K562 (cell line): ENCODE data around the gene GCN1. TPM values are rescaled to one million over a fixed set of nuclear protein-coding genes. Genes with fewer than 3 reads are reported as not detected.
A peak's percentile ranks its signal among the peaks of the same experiment; 100 is the strongest.

ENCODE experiments used
- CBX1 ChIP-seq: sonication (generic); IDR thresholded peaks from 2 replicates; pipeline ENCODE4 v1.6.1; 2016; ENCODE audit warnings: antibody characterized with exemption, low read depth, mild to moderate bottlenecking
- CBX8 ChIP-seq: fragments of 200-600 bp; sonication (generic); IDR thresholded peaks from 2 replicates; pipeline ENCODE4 v1.6.1; 2012; ENCODE audit warnings: borderline replicate concordance, mixed run types, low read depth, mild to moderate bottlenecking, moderate library complexity, mixed read lengths, low read length, control low read depth, inconsistent platforms; ENCODE audit not compliant: poor library complexity, severe bottlenecking; ENCODE audit errors: extremely low read depth
- DLX4 ChIP-seq: fragments of 250-450 bp; sonication (Bioruptor Pico); IDR thresholded peaks from 2 replicates; pipeline ENCODE4 v1.6.1; 2021; ENCODE audit warnings: mild to moderate bottlenecking
- EP300 ChIP-seq: IDR thresholded peaks from 2 replicates; pipeline ENCODE4 v1.6.1; 2012; ENCODE audit warnings: low read length, improper control_type of control experiment
- FOSL1 ChIP-seq: fragments of 200-800 bp; sonication (Bioruptor generic); conservative IDR thresholded peaks from 2 replicates; pipeline ENCODE4 v1.6.1; 2016; ENCODE audit warnings: missing genetic modification characterization, missing compliant biosample characterization
- HDAC1 ChIP-seq, 2 experiments: fragments of 450-650 bp; IDR thresholded peaks; 2 replicates each; pipeline ENCODE4 v1.6.1; 2016 to 2017; ENCODE audit warnings: inconsistent platforms in 1 of 2, mild to moderate bottlenecking in 1 of 2, moderate library complexity in 1 of 2
- KLF10 ChIP-seq: fragments of 250-450 bp; sonication (Bioruptor Pico); IDR thresholded peaks from 2 replicates; pipeline ENCODE4 v1.6.1; 2021; ENCODE audit warnings: matching md5 sums
- MNT ChIP-seq, 2 experiments: fragments of 450-650 bp; conservative IDR thresholded peaks; 2 replicates each; pipeline ENCODE4 v1.6.1; 2017; ENCODE audit warnings: mild to moderate bottlenecking in 2 of 2, moderate library complexity in 2 of 2
- RBM39 ChIP-seq: fragments of 200-400 bp; formaldehyde crosslinking; optimal IDR thresholded peaks from 2 replicates; pipeline ENCODE3; 2018; ENCODE audit warnings: low read depth, low read length
- SMARCE1 ChIP-seq: fragments of 450-650 bp; IDR thresholded peaks from 2 replicates; pipeline ENCODE4 v1.7.1; 2016; ENCODE audit warnings: mild to moderate bottlenecking
- SOX6 ChIP-seq: fragments of 450-650 bp; IDR thresholded peaks from 2 replicates; pipeline ENCODE4 v1.6.1; 2014; ENCODE audit warnings: mild to moderate bottlenecking
- THRAP3 ChIP-seq: fragments of 450-650 bp; IDR thresholded peaks from 2 replicates; pipeline ENCODE4 v1.6.1; 2016; ENCODE audit warnings: mild to moderate bottlenecking, inconsistent platforms, borderline replicate concordance
- TRIM25 ChIP-seq: fragments of 450-650 bp; IDR thresholded peaks from 2 replicates; pipeline ENCODE4 v1.7.0; 2016; ENCODE audit warnings: borderline replicate concordance
- TSC22D4 ChIP-seq: fragments of 450-650 bp; IDR thresholded peaks from 2 replicates; pipeline ENCODE4 v1.6.1; 2016; ENCODE audit warnings: missing genetic modification characterization, missing biosample characterization, control low read depth
- U2AF1 ChIP-seq: fragments of 200-400 bp; formaldehyde crosslinking; optimal IDR thresholded peaks from 2 replicates; pipeline ENCODE3; 2017; ENCODE audit warnings: mild to moderate bottlenecking, low read depth, low read length, moderate library complexity
- ZKSCAN1 ChIP-seq: fragments of 150-350 bp; IDR thresholded peaks from 2 replicates; pipeline ENCODE4 v1.6.1; 2016; ENCODE audit warnings: low read depth, low read length
- ZNF277 ChIP-seq: fragments of 250-450 bp; sonication (Bioruptor Pico); IDR thresholded peaks from 2 replicates; pipeline ENCODE4 v1.8.0; 2022; ENCODE audit warnings: inconsistent platforms, mild to moderate bottlenecking, moderate library complexity, borderline replicate concordance
- ZNF518B ChIP-seq: fragments of 250-450 bp; sonication (Bioruptor Pico); IDR thresholded peaks from 2 replicates; pipeline ENCODE4 v1.5.0; 2021; ENCODE audit warnings: mild to moderate bottlenecking, moderate library complexity
- polyA plus RNA-seq, 8 experiments: library from polyadenylated mRNA; depleted of rRNA in 4 of 8; stranded (reverse) in 5 of 8; unstranded in 3 of 8; fragments of >200 nt; fragmentation: Nextera tagmentation in 2 of 8; fragmentation: Illumina TruSeq in 1 of 8; extraction: Ambion mirVana in 2 of 8; extraction: Trizol in 1 of 8; gene quantifications; 2 replicates each; pipeline versions ENCODE4 v1.2.1 to v1.2.3, GENCODE V29; 2011 to 2014; ENCODE audit warnings: inconsistent platforms in 1 of 8, missing spikeins in 1 of 8
- total RNA-seq, 7 experiments: library from RNA; depleted of rRNA in 6 of 7; stranded (reverse); fragments of >200 nt in 6 of 7; fragmentation: Illumina TruSeq in 2 of 7; extraction: Trizol in 2 of 7; gene quantifications; 2 replicates each; pipeline versions ENCODE4 v1.2.1 to v1.2.3, GENCODE V29; 2011 to 2021; ENCODE audit warnings: low replicate concordance in 1 of 7

GCN1 gene
- total and polyA plus RNA-seq, 9 of the 15 experiments (the other 6 are each of a cell fraction or from before 2014, with no cell fraction given) = 11.9 to 190 (median 51.7) TPM

- TF ChIP-seq CBX1 = peak; percentile 87; the same call in 1 of the 2 replicates
- TF ChIP-seq KLF10 (CRISPR knock-in tag) = no peak
- TF ChIP-seq TSC22D4 (tag) = no peak
- peak; percentile 62 for TF ChIP-seq FOSL1 (tag)
- TF ChIP-seq DLX4 = peak; percentile 7; the same call in 1 of the 2 replicates
- no peak; the same call in 1 of the 2 replicates for TF ChIP-seq SOX6
- TF ChIP-seq ZNF518B (CRISPR knock-in tag) = no peak
- TF ChIP-seq THRAP3 = 0 out of 2 replicates have a peak, but pooled peaks have one; percentile 37
- TF ChIP-seq ZKSCAN1 = 0 out of 2 replicates have a peak, but pooled peaks have one; percentile 3
- 0 out of 2 replicates have a peak, but pooled peaks have one; percentile 21 for TF ChIP-seq SMARCE1
- no peak for TF ChIP-seq EP300
- peak; percentile 90 for TF ChIP-seq U2AF1
- peak in 1 of 2 experiments; percentile 90; a peak in 2 of 4 replicates for TF ChIP-seq HDAC1 (IDR thresholded peaks at IDR 0.05)
- TF ChIP-seq MNT (conservative IDR thresholded peaks at IDR 0.05) = peak; percentile 76 to 94
- TF ChIP-seq TRIM25 = no peak
- no peak for TF ChIP-seq CBX8
- TF ChIP-seq ZNF277 = 0 out of 2 replicates have a peak, but pooled peaks have one; percentile 8
- peak; percentile 73 for TF ChIP-seq RBM39
Measured at GRCh38 chr12:120194534-120195395, at the start of gene GCN1 (continued).
